HG03442 (cell line): Measurements from ENCODE around the gene CCNQ.

Experiments used
- ATAC-seq: cut with Tn5 transposase; IDR thresholded peaks from one replicate; pipeline ENCODE4 v1.9.1; 2021; ENCODE audit warnings: mild to moderate bottlenecking, moderate library complexity; ENCODE audit not compliant: unreplicated experiment

The CCNQ gene

GRCh38 chrX:153598541-153599191 is at the start of gene CCNQ:
CCNQ (minus strand) TSS chrX:153599139; CDS start chrX:153599073, 66 bp downstream.
- peak; percentile 46 for ATAC-seq

- no peak for ATAC-seq
Observed at GRCh38 chrX:153647461-153648357, 48.8 kb upstream of the CCNQ start.

GRCh38 chrX:153646620-153647373 is 47.9 kb upstream of the CCNQ start, which contains the start of gene DUSP9:
DUSP9 (plus strand) TSS chrX:153647203; CDS start chrX:153647954, 751 bp downstream.
- no peak for ATAC-seq

GRCh38 chrX:153645921-153646488 is 47.1 kb upstream of the CCNQ start:
- ATAC-seq = no peak

- ATAC-seq = no peak
Observed at GRCh38 chrX:153645151-153645550, 46.2 kb upstream of the CCNQ start.

- no peak for ATAC-seq
Observed at GRCh38 chrX:153644356-153645125, 45.6 kb upstream of the CCNQ start.

GRCh38 chrX:153643431-153644351 is 44.8 kb upstream of the CCNQ start:
- no peak for ATAC-seq

GRCh38 chrX:153642655-153643430 is 43.9 kb upstream of the CCNQ start:
- no peak for ATAC-seq

GRCh38 chrX:153642051-153642654 is 43.2 kb upstream of the CCNQ start:
- ATAC-seq = no peak

GRCh38 chrX:153641627-153642026 is 42.7 kb upstream of the CCNQ start:
- ATAC-seq = no peak

GRCh38 chrX:153640736-153641575 is 42.0 kb upstream of the CCNQ start:
- no peak for ATAC-seq

- ATAC-seq = no peak
Observed at GRCh38 chrX:153640045-153640686, 41.2 kb upstream of the CCNQ start.

- no peak for ATAC-seq
Observed at GRCh38 chrX:153639177-153640044, 40.5 kb upstream of the CCNQ start.

- no peak for ATAC-seq
Observed at GRCh38 chrX:153638436-153639176, 39.7 kb upstream of the CCNQ start.

- ATAC-seq = no peak
Observed at GRCh38 chrX:153638041-153638371, 39.1 kb upstream of the CCNQ start.
